Upper lobe of right lung (tissue), 1 donor: Measurements from ENCODE around the gene RPL21. TPM values are rescaled to one million over a fixed set of nuclear protein-coding genes. Genes with fewer than 3 reads are reported as not detected.

Experiments
- ATAC-seq: fragments of 200-7000 bp; cut with Tn5 transposase; one replicate; pipeline ENCODE4 v1.9.1; 2020; ENCODE audit warnings: mild to moderate bottlenecking, moderate library complexity
- DNase-seq: peaks from one replicate; pipeline ENCODE4 v3.0.0-alpha.2; 2020
- H3K27ac ChIP-seq: fragments of 200-600 bp; one replicate; pipeline ENCODE4 v1.8.0; 2022
- H3K27me3 ChIP-seq: fragments of 200-600 bp; one replicate; pipeline ENCODE4 v1.8.0; 2022; ENCODE audit warnings: mild to moderate bottlenecking
- H3K36me3 ChIP-seq: fragments of 200-600 bp; one replicate; pipeline ENCODE4 v1.8.0; 2022
- H3K4me1 ChIP-seq: fragments of 200-600 bp; one replicate; pipeline ENCODE4 v1.8.0; 2022
- H3K4me3 ChIP-seq: fragments of 200-600 bp; one replicate; pipeline ENCODE4 v1.8.0; 2022; ENCODE audit warnings: mild to moderate bottlenecking
- H3K9me3 ChIP-seq: fragments of 200-600 bp; one replicate; pipeline ENCODE4 v1.8.0; 2022
- CTCF ChIP-seq: fragments of 200-600 bp; IDR thresholded peaks from one replicate; pipeline ENCODE4 v1.8.0; 2022; ENCODE audit warnings: antibody characterized with exemption
- intact Hi-C: fragments of 100-400 bp; cut with DNase I; formaldehyde crosslinking; loops from one replicate; pipeline ENCODE4 v1.11.0; 2022
- total RNA-seq: library from RNA; stranded (reverse); fragmentation: NEBNext Ultra II Directional; extraction: Animal tissue kit (Norgen Biotek cat#: 25700); gene quantifications from one replicate; pipeline ENCODE4 v1.2.1, GENCODE V29; 2021
- donor health status: DM: no; HTN: yes; CAD: no; lungs with severe emphysema.

The RPL21 gene
- total RNA-seq, 1 donor from 2014 or later: 806 TPM

- TF ChIP-seq CTCF: no peak
- H3K4me1 ChIP-seq: no peaks in the 10 kb centered on the region
- DNase-seq: no peak
- no peak overlapping the region for H3K4me3 ChIP-seq
- no peak overlapping the region for H3K27ac ChIP-seq
- intact Hi-C loops: no loop called here
- H3K36me3 ChIP-seq: no peaks in the 10 kb centered on the region
- H3K27me3 ChIP-seq: no peaks in the 10 kb centered on the region
- no peak for ATAC-seq
- H3K9me3 ChIP-seq: no peaks in the 10 kb centered on the region
These were observed 23.2 kb upstream of the RPL21 start for GRCh38 chr13:27228131-27228530.

GRCh38 chr13:27229642-27230041, 21.7 kb upstream of the RPL21 start:
- H3K4me1 ChIP-seq: no peaks in the 10 kb centered on the region
- no peaks in the 10 kb centered on the region for H3K36me3 ChIP-seq
- H3K9me3 ChIP-seq: no peaks in the 10 kb centered on the region
- H3K27ac ChIP-seq: no peak overlapping the region
- intact Hi-C loops: no loop called here
- no peak overlapping the region for H3K4me3 ChIP-seq
- ATAC-seq (no peak), DNase-seq (no peak)
- no peaks in the 10 kb centered on the region for H3K27me3 ChIP-seq
- no peak for TF ChIP-seq CTCF

GRCh38 chr13:27233964-27234363, 17.4 kb upstream of the RPL21 start:
- ATAC-seq: no peak
- H3K27me3 ChIP-seq: no peaks in the 10 kb centered on the region
- no peak overlapping the region for H3K27ac ChIP-seq
- TF ChIP-seq CTCF: no peak
- no peaks in the 10 kb centered on the region for H3K4me1 ChIP-seq
- H3K9me3 ChIP-seq: no peaks in the 10 kb centered on the region
- H3K4me3 ChIP-seq: no peak overlapping the region
- DNase-seq: no peak
- no peaks in the 10 kb centered on the region for H3K36me3 ChIP-seq
- intact Hi-C loops: no loop called here

- ATAC-seq (no peak), DNase-seq (no peak)
- Histone ChIP-seq H3K27me3 (no peaks in the 10 kb centered on the region), H3K4me3 (no peak overlapping the region), H3K9me3 (no peaks in the 10 kb centered on the region), H3K4me1 (no peaks in the 10 kb centered on the region), H3K36me3 (no peaks in the 10 kb centered on the region), H3K27ac (no peak overlapping the region)
- no peak for TF ChIP-seq CTCF
- intact Hi-C loops: no loop called here
These were observed 14.9 kb upstream of the RPL21 start for GRCh38 chr13:27236478-27236877.

GRCh38 chr13:27242702-27243101, 8.7 kb upstream of the RPL21 start:
- ATAC-seq (no peak), DNase-seq (no peak)
- Histone ChIP-seq H3K36me3 (no peaks in the 10 kb centered on the region), H3K9me3 (no peaks in the 10 kb centered on the region), H3K4me1 (no peaks in the 10 kb centered on the region), H3K27me3 (no peaks in the 10 kb centered on the region), H3K27ac (no peak overlapping the region), H3K4me3 (no peak overlapping the region)
- intact Hi-C loops: no loop called here
- TF ChIP-seq CTCF: no peak

GRCh38 chr13:27245610-27246009, 5.7 kb upstream of the RPL21 start:
- DNase-seq (no peak), ATAC-seq (no peak)
- no peaks in the 10 kb centered on the region for H3K9me3 ChIP-seq
- no peaks in the 10 kb centered on the region for H3K4me1 ChIP-seq
- no peaks in the 10 kb centered on the region for H3K36me3 ChIP-seq
- intact Hi-C loops: no loop called here
- no peaks in the 10 kb centered on the region for H3K27me3 ChIP-seq
- H3K4me3 ChIP-seq: no peak overlapping the region
- no peak overlapping the region for H3K27ac ChIP-seq
- TF ChIP-seq CTCF: no peak
